DMS 273 (cell line): ENCODE data around the gene OTUB2.

ENCODE experiments used
- DNase-seq: peaks from one replicate; lab custom pipeline; 2025; ENCODE audit not compliant: unreplicated experiment; lab: John Stamatoyannopoulos, UW

Gene OTUB2

GRCh38 chr14:94026173-94026888, at the start of gene OTUB2:
OTUB2 (plus strand) TSS chr14:94026340; CDS start chr14:94026538, 198 bp downstream.
- DNase-seq, result peak; percentile 99

- DNase-seq, result no peak
These were observed 49.6 kb upstream of the OTUB2 start, which contains the start of gene ASB2 for GRCh38 chr14:93976477-93977057. ASB2 (minus strand) TSS chr14:93976570; CDS start chr14:93964539, 12,031 bp downstream.

DNA sequence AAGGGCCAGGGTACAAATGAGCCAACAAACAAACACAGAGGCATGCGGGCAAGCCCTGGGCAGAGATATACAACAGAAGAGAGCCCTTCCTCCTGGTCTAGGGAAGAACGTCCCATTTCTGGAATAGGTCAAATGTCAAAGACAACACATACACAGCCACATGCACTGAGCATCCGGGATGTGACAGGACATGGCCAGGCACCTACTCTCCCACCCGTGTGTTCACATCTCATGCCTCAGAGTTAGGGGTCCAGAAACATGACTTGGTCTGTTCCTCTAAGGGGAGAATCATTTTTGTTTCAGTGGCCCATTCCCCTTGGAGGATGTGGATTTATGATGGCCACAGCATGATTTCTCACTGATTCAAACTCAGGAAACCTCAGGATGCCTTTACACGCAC, 49.0 kb upstream of the OTUB2 start:
- DNase-seq, result no peak

DNA sequence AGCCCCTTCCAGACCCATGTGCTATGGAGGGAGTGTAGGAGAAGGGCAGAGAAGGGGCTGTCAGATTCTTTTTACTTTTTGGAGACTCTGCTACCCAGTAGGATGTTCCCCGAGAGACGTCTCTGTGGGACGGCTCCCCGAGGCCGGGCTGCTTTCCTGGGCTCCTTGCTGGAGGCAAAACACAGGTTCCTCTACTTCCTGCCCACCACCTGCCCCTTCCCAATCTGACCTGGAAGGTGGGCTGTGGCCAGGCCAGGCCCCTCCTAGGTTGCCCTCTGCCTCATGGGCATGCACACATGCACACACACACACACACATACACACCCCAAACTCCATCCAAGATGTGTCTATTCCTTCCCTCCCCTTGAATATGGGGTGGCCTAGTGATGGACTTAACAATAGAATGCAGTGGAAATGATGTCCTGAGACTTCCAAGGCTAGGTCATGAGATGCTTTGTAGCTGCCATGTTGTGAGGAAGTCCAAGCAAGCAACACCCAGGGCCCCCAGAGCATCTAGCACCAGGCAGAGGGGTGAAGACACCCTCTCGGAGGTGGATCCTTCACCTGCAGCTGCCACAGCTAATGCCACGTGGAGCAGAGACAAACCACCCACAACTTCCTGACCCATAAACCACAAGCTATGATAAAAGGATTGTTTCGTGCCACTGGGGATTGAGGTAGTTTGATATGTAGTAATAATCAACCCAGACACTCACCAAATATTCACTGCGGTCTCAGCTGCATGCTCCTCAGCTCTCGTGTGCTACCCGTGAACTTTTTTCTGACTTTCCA, 48.2 kb upstream of the OTUB2 start:
- DNase-seq, result no peak

- no peak for DNase-seq
These were observed 47.4 kb upstream of the OTUB2 start for GRCh38 chr14:93978735-93979134.

- no peak for DNase-seq
These were observed 45.5 kb upstream of the OTUB2 start for GRCh38 chr14:93980456-93981201.

DNA sequence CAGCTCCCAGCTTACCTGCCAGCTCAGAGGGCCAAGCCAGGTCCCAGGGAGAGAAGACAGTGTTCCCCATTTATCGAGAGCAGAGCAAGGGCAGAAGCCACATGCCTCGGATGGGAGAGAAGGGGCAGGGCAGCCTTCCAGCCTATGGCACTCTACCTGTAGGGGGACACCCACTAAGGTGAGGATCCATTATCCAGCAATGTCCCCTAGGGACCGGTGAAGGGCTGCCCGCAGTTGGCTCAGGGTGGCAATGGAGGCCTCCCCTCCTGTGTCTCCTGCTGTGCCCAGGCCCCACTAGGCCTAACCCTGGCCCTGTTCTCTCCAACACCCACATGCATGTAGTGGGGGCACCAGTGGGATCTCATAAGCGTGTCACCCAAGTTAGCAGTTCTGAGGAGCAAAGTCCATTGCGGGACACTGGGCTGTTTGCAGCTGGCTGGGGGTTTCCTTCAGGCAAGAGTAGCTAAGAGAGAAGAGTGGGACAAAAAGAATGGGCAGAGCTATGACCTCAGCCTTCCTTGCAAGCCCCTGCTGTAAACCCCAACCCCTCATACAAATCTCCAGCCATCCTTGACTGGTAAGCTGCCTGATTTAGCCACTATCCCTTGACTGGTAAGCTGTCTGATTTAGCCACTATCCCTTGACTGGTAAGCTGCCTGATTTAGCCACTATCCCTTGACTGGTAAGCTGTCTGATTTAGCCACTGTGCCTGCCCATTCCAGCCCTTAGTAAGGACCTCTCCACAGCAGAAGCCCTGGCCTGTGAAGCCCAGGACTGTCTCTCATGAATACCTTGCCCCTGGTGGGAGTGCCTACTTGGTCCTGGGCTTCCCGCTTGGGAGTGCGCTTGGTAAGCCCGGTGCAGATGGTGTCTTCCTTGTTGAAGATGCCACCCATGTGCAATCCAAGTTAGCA, 44.6 kb upstream of the OTUB2 start:
- DNase-seq, result no peak

GRCh38 chr14:93982230-93983007, 43.7 kb upstream of the OTUB2 start:
- no peak for DNase-seq

DNA sequence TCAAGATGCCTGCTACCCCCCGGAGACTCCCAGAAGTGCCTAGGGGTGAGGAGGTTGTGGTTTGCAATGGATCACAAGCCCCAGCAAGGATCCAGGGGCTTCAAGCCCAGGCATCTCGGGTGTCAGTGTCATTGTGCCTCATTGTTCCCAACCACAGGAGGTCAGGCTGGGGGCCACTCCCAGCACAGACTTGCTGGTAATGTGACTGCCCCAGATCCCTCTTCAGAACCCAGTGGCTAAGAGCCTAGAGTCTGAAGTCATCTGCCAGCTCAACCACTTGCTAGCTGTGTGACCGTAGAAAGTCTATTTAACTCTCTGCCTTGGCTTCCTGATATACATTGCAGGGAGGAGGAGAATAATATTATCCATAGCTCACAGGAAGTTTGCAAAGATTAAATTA, 42.1 kb upstream of the OTUB2 start:
- no peak for DNase-seq

DNA sequence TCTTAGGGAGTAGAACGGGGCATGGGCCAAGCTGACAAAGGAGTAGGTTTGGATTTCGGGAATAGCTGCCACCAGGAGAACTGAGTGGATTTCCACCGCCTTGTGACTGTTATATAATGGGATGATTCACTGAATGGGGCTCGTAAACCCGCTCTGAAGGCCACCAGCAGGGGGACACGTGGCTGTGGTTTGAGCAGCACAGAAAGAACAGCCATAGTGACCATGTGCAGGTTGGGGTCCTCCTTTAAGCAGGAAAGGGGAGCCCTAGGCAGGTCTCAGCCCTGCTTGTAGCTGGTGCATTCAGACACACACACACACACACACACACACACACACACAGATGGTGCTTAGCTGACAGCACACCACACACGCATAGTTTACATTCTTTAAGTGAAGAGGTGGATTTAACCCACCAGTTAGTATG, 41.1 kb upstream of the OTUB2 start:
- peak; percentile 61 for DNase-seq

GRCh38 chr14:93986955-93987354, 39.2 kb upstream of the OTUB2 start:
- peak; percentile 59 for DNase-seq

GRCh38 chr14:93987376-93987775, 38.8 kb upstream of the OTUB2 start:
- DNase-seq, result no peak

DNA sequence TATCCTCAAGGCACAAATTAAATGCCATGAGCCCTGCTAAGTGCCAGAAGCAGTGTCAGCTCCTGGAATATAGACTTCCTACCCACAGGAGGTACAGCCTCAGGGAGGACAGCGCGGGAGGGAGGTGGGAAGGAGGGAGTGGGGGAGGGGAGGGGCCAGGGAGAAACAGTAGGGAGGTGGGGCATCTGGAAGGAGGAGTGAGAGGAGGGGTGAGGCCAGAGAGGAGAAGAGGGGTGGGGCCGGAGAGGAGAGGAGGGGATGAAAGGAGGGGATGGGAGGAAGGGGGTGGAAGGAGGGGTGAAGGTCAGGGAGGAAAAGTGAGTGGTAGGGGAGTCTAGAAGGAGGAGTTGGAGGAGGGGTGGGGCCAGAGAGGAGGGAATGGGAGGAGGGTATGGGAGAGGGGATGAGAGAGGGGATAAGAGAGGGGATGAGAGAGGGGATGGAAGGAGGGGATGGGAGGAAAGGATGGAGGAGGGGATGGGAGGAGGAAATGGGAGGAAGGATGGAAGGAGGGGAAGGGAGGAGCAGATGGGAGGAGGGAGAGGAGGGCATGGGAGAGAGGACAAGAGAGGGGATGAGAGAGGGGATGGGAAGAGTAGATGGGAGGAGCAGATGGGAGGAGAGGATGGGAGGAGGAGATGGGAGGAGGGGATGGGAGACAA, 38.2 kb upstream of the OTUB2 start:
- no peak for DNase-seq

GRCh38 chr14:93989939-93990338, 36.2 kb upstream of the OTUB2 start:
- no peak for DNase-seq

GRCh38 chr14:93991212-93991611, 34.9 kb upstream of the OTUB2 start:
- no peak for DNase-seq

DNA sequence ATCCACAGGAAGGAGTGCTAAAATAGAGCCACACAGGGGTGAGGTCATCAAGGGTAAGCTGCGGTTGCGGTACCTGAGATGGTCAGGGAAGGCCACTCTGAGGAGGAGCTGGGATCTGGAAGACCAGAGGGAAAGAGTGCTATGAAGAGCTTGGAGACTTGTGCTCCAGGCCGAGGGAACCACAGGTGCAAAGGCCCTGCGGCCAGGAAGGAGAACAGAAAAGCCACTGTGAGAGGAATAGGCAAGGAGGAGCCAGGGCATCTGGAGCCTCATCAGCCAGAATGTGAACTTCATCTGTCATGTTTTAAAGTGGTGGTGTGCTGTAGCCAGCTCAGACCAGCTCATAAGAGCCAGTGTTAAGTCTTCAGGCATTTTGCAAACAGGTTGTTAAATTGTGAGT, 34.5 kb upstream of the OTUB2 start:
- no peak for DNase-seq

GRCh38 chr14:93993382-93993781, 32.8 kb upstream of the OTUB2 start:
- no peak for DNase-seq

DNA sequence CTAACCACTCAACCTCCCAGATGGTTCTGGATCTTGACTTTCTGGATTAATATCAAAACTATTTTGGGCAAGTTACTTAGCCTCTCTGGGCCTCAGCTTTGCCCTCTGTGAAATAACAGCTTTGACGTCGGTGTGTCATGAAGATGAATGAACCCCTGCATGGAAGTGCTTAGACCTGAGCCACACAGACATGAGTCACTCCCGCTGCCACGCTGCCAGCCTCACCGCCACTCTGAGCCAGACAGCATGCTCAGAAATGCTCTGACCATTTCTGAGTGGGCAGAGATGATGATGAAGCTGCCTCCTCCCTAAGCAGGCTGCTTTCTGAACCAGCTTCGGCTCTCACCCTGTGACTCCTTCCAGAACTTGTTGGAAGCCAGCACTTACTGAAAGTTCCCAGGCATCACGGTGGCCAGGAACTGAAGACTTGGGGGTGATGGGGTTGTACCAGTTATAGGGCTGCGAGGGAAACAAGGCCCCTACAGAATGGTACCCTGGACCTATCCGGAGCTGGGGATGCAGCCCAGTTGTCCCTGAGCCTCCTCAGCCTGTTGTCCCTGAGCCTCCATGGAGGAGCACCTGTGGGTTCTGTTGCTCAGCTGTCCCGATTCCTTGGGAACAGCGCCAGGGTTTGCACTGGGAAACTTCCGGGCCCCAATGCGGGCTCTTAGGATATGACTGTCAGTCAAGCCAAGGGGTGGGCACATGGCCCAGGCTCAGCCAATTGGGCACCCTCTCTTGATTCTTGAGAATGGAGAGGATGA, 31.0 kb upstream of the OTUB2 start:
- peak; percentile 62 for DNase-seq
